GM12874 (cell line): ENCODE results near the gene COL27A1.

ENCODE experiments used
- TF ChIP-seq, protein P1 (sequence below): IDR thresholded peaks from 2 replicates; pipeline ENCODE4 v1.5.1; 2011; ENCODE audit warnings: low read depth, mild to moderate bottlenecking, control low read depth, low read length, moderate library complexity; ENCODE audit not compliant: insufficient read depth

COL27A1 gene

DNA sequence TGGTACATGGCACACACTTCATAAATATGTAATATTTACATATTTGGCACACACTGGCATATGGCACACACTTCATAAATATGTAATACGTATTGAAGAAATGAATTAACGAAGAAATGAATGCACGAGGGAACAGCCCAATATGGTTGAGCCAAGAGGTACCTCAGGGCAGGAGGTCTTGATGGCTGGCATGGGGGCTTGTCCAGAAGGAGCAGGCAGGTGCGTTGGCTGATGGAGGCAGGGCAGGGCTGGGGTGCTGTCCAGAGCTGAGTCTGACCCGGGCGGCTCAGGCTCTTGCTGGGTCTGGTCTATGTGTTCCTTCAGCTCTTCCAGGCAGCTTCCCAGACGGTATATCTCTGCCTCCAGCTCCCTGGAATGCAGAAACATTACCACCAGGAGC lies 206.2 kb downstream of the COL27A1 start:
- TF ChIP-seq, protein P1, sequence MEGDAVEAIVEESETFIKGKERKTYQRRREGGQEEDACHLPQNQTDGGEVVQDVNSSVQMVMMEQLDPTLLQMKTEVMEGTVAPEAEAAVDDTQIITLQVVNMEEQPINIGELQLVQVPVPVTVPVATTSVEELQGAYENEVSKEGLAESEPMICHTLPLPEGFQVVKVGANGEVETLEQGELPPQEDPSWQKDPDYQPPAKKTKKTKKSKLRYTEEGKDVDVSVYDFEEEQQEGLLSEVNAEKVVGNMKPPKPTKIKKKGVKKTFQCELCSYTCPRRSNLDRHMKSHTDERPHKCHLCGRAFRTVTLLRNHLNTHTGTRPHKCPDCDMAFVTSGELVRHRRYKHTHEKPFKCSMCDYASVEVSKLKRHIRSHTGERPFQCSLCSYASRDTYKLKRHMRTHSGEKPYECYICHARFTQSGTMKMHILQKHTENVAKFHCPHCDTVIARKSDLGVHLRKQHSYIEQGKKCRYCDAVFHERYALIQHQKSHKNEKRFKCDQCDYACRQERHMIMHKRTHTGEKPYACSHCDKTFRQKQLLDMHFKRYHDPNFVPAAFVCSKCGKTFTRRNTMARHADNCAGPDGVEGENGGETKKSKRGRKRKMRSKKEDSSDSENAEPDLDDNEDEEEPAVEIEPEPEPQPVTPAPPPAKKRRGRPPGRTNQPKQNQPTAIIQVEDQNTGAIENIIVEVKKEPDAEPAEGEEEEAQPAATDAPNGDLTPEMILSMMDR, result no peak
